ENCODE measurements around the gene ADAM23. TPM values are rescaled to one million over a fixed set of nuclear protein-coding genes. Genes with fewer than 3 reads are reported as not detected.

Gene ADAM23
- total and polyA plus RNA-seq, 2 experiments from 2014 or later, result 11.3 to 13.1 TPM

- no peak for TF ChIP-seq CTCF (IDR thresholded peaks at IDR 0.05; ENCODE audit: low read depth, low read length)
- H3K4me3 ChIP-seq, result no peak overlapping the region
- no peaks in the 10 kb centered on the region for H3K36me3 ChIP-seq
- no peaks in the 10 kb centered on the region for H3K9me3 ChIP-seq (ENCODE audit: low read depth)
- no peaks in the 10 kb centered on the region for H3K4me1 ChIP-seq (ENCODE audit: low read depth)
- H3K27me3 ChIP-seq, result no peaks in the 10 kb centered on the region
- no peak for DNase-seq (ENCODE audit: low read depth in 1 of 2, low spot score in 1 of 2)
- H3K27ac ChIP-seq, result no peak overlapping the region
Measured at GRCh38 chr2:206615417-206616089, 172.2 kb downstream of the ADAM23 start.

- Histone ChIP-seq H3K9me3 (ENCODE audit: low read depth) (no peaks in the 10 kb centered on the region), H3K4me1 (ENCODE audit: low read depth) (no peaks in the 10 kb centered on the region), H3K27me3 (no peaks in the 10 kb centered on the region), H3K36me3 (no peaks in the 10 kb centered on the region), H3K27ac (no peak overlapping the region), H3K4me3 (no peak overlapping the region)
- DNase-seq (ENCODE audit: low read depth in 1 of 2, low spot score in 1 of 2), result no peak
- no peak for TF ChIP-seq CTCF (IDR thresholded peaks at IDR 0.05; ENCODE audit: low read depth, low read length)
Measured at GRCh38 chr2:206616151-206616550, 172.8 kb downstream of the ADAM23 start.

- TF ChIP-seq CTCF (IDR thresholded peaks at IDR 0.05; ENCODE audit: low read depth, low read length), result no peak
- H3K4me3 ChIP-seq, result no peak overlapping the region
- no peaks in the 10 kb centered on the region for H3K36me3 ChIP-seq
- no peaks in the 10 kb centered on the region for H3K9me3 ChIP-seq (ENCODE audit: low read depth)
- DNase-seq (ENCODE audit: low read depth in 1 of 2, low spot score in 1 of 2), result no peak
- H3K4me1 ChIP-seq (ENCODE audit: low read depth), result no peaks in the 10 kb centered on the region
- no peak overlapping the region for H3K27ac ChIP-seq
- no peaks in the 10 kb centered on the region for H3K27me3 ChIP-seq
Measured at GRCh38 chr2:206619011-206619410, 175.7 kb downstream of the ADAM23 start.

GRCh38 chr2:206626108-206626507 is 182.8 kb downstream of the ADAM23 start:
- Histone ChIP-seq H3K4me1 (ENCODE audit: low read depth) (no peaks in the 10 kb centered on the region), H3K4me3 (no peak overlapping the region), H3K9me3 (ENCODE audit: low read depth) (no peaks in the 10 kb centered on the region), H3K36me3 (no peaks in the 10 kb centered on the region), H3K27ac (no peak overlapping the region), H3K27me3 (no peaks in the 10 kb centered on the region)
- DNase-seq (ENCODE audit: low read depth in 1 of 2, low spot score in 1 of 2), result no peak
- no peak for TF ChIP-seq CTCF (IDR thresholded peaks at IDR 0.05; ENCODE audit: low read depth, low read length)

- Histone ChIP-seq H3K36me3 (no peaks in the 10 kb centered on the region), H3K9me3 (ENCODE audit: low read depth) (no peaks in the 10 kb centered on the region), H3K27ac (no peak overlapping the region), H3K4me3 (no peak overlapping the region), H3K4me1 (ENCODE audit: low read depth) (no peaks in the 10 kb centered on the region), H3K27me3 (no peaks in the 10 kb centered on the region)
- no peak for DNase-seq (ENCODE audit: low read depth in 1 of 2, low spot score in 1 of 2)
- TF ChIP-seq CTCF (IDR thresholded peaks at IDR 0.05; ENCODE audit: low read depth, low read length), result no peak
Measured at GRCh38 chr2:206627632-206628031, 184.3 kb downstream of the ADAM23 start.
